ENCODE data around the gene GRM5. TPM values are rescaled to one million over a fixed set of nuclear protein-coding genes. Genes with fewer than 3 reads are reported as not detected.
"Not testable (repeated sequence)": the region's sequence is repeated elsewhere in the genome, so short reads cannot be mapped to it uniquely, and the experiment has no call there.

Gene GRM5
- not detected in 2 replicates for total RNA-seq (2014; rRNA removed; shearing (Covaris generic))

GRCh38 chr11:89065651-89066201, at the start of gene GRM5:
GRM5 (minus strand) TSS chr11:89065982; CDS start chr11:89047872, 18,110 bp downstream.
- H3K36me3 ChIP-seq; DNase-seq (ENCODE audit: low read depth in 1 of 2, low spot score in 2 of 2); H3K4me3 ChIP-seq; H3K9me3 ChIP-seq (replicated peaks); H3K27ac ChIP-seq; H3K4me1 ChIP-seq (replicated peaks); H3K27me3 ChIP-seq (replicated peaks): not testable (repeated sequence)

- peak in 1 of 2 experiments; percentile 3 for DNase-seq (ENCODE audit: low read depth in 1 of 2, low spot score in 2 of 2)
Observed at GRCh38 chr11:89097956-89098355, 32.2 kb upstream of the GRM5 start.

GRCh38 chr11:89093806-89094205, 28.0 kb upstream of the GRM5 start:
- not testable (repeated sequence) for H3K27ac ChIP-seq; H3K4me3 ChIP-seq; H3K9me3 ChIP-seq (replicated peaks); H3K27me3 ChIP-seq (replicated peaks); H3K36me3 ChIP-seq; DNase-seq (ENCODE audit: low read depth in 1 of 2, low spot score in 2 of 2); H3K4me1 ChIP-seq (replicated peaks)

More at GRCh38 chr11:89097956-89098355, 32.2 kb upstream of the GRM5 start:
- H3K4me3 ChIP-seq; H3K36me3 ChIP-seq; H3K27me3 ChIP-seq (replicated peaks); H3K4me1 ChIP-seq (replicated peaks); H3K27ac ChIP-seq; H3K9me3 ChIP-seq (replicated peaks): not testable (repeated sequence)

GRCh38 chr11:89084951-89085350, 19.2 kb upstream of the GRM5 start:
- not testable (repeated sequence) for H3K36me3 ChIP-seq; H3K4me3 ChIP-seq; H3K9me3 ChIP-seq (replicated peaks); H3K27me3 ChIP-seq (replicated peaks); H3K4me1 ChIP-seq (replicated peaks); DNase-seq (ENCODE audit: low read depth in 1 of 2, low spot score in 2 of 2); H3K27ac ChIP-seq

- H3K27me3 ChIP-seq (replicated peaks); H3K4me1 ChIP-seq (replicated peaks); H3K27ac ChIP-seq; H3K4me3 ChIP-seq; H3K36me3 ChIP-seq; H3K9me3 ChIP-seq (replicated peaks); DNase-seq (ENCODE audit: low read depth in 1 of 2, low spot score in 2 of 2): not testable (repeated sequence)
Observed at GRCh38 chr11:89070911-89071310, 5.1 kb upstream of the GRM5 start.

- H3K9me3 ChIP-seq (replicated peaks), result no peaks in the 10 kb centered on the region
- H3K36me3 ChIP-seq, result no peaks in the 10 kb centered on the region
- no peak overlapping the region for H3K4me3 ChIP-seq
- no peaks in the 10 kb centered on the region for H3K4me1 ChIP-seq (replicated peaks)
- H3K27ac ChIP-seq, result no peak overlapping the region
- no peak for DNase-seq (ENCODE audit: low read depth in 1 of 2, low spot score in 2 of 2)
- no peaks in the 10 kb centered on the region for H3K27me3 ChIP-seq (replicated peaks)
Observed at GRCh38 chr11:89067264-89067663, 1.5 kb upstream of the GRM5 start.

GRCh38 chr11:89065066-89065465, 716 bp downstream of the GRM5 start:
- Histone ChIP-seq H3K27ac (no peak overlapping the region), H3K4me1 (replicated peaks) (no peaks in the 10 kb centered on the region), H3K27me3 (replicated peaks) (no peaks in the 10 kb centered on the region), H3K4me3 (no peak overlapping the region), H3K9me3 (replicated peaks) (no peaks in the 10 kb centered on the region), H3K36me3 (no peaks in the 10 kb centered on the region)
- no peak for DNase-seq (ENCODE audit: low read depth in 1 of 2, low spot score in 2 of 2)

- H3K27ac ChIP-seq; H3K4me1 ChIP-seq (replicated peaks); H3K36me3 ChIP-seq; H3K4me3 ChIP-seq; DNase-seq (ENCODE audit: low read depth in 1 of 2, low spot score in 2 of 2); H3K27me3 ChIP-seq (replicated peaks); H3K9me3 ChIP-seq (replicated peaks): not testable (repeated sequence)
Observed at GRCh38 chr11:89063481-89063951, 2.3 kb downstream of the GRM5 start.

GRCh38 chr11:89062771-89063298, 2.9 kb downstream of the GRM5 start:
- not testable (repeated sequence) for H3K27ac ChIP-seq; H3K27me3 ChIP-seq (replicated peaks); H3K4me1 ChIP-seq (replicated peaks); H3K9me3 ChIP-seq (replicated peaks); H3K4me3 ChIP-seq; H3K36me3 ChIP-seq; DNase-seq (ENCODE audit: low read depth in 1 of 2, low spot score in 2 of 2)

- not testable (repeated sequence) for H3K36me3 ChIP-seq; H3K27ac ChIP-seq; H3K9me3 ChIP-seq (replicated peaks); H3K4me3 ChIP-seq; DNase-seq (ENCODE audit: low read depth in 1 of 2, low spot score in 2 of 2); H3K4me1 ChIP-seq (replicated peaks); H3K27me3 ChIP-seq (replicated peaks)
Observed at GRCh38 chr11:89061839-89062238, 3.9 kb downstream of the GRM5 start.

GRCh38 chr11:89057406-89057805, 8.4 kb downstream of the GRM5 start:
- DNase-seq (ENCODE audit: low read depth in 1 of 2, low spot score in 2 of 2); H3K4me3 ChIP-seq; H3K27ac ChIP-seq; H3K27me3 ChIP-seq (replicated peaks); H3K36me3 ChIP-seq; H3K9me3 ChIP-seq (replicated peaks); H3K4me1 ChIP-seq (replicated peaks): not testable (repeated sequence)

- Histone ChIP-seq H3K36me3 (no peaks in the 10 kb centered on the region), H3K4me1 (replicated peaks) (no peaks in the 10 kb centered on the region), H3K9me3 (replicated peaks) (no peaks in the 10 kb centered on the region), H3K27ac (no peak overlapping the region), H3K4me3 (no peak overlapping the region), H3K27me3 (replicated peaks) (no peaks in the 10 kb centered on the region)
- no peak for DNase-seq (ENCODE audit: low read depth in 1 of 2, low spot score in 2 of 2)
Observed at GRCh38 chr11:89052220-89052619, 13.6 kb downstream of the GRM5 start.

GRCh38 chr11:89047159-89047558, 18.6 kb downstream of the GRM5 start:
- not testable (repeated sequence) for H3K27me3 ChIP-seq (replicated peaks); H3K4me1 ChIP-seq (replicated peaks); DNase-seq (ENCODE audit: low read depth in 1 of 2, low spot score in 2 of 2); H3K4me3 ChIP-seq; H3K36me3 ChIP-seq; H3K27ac ChIP-seq; H3K9me3 ChIP-seq (replicated peaks)

- H3K9me3 ChIP-seq (replicated peaks); DNase-seq (ENCODE audit: low read depth in 1 of 2, low spot score in 2 of 2); H3K4me1 ChIP-seq (replicated peaks); H3K4me3 ChIP-seq; H3K27ac ChIP-seq; H3K27me3 ChIP-seq (replicated peaks); H3K36me3 ChIP-seq: not testable (repeated sequence)
Observed at GRCh38 chr11:89043861-89044588, 21.8 kb downstream of the GRM5 start.
